ENCODE data around the gene PLIN5.

Gene PLIN5

DNA sequence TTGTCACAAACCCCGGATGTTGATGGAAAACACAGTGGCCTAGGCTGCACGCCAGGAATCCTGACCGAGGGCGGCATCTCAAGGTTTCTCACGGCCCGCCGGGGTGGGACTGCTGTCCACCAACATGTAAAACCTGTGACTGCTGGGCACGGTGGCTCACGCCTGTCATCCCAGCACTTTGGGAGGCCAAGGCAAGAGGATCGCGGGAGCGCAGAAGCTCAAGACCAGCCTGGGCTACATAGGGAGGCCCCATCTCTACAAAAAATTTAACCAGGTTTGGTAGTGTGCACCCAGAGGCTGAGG, 27.9 kb downstream of the PLIN5 start:
- no peak for DNase-seq (ENCODE audit: low read depth)
- H3K4me3 ChIP-seq (ENCODE audit: low read depth, low read length) = no peak overlapping the region
- TF ChIP-seq, protein P1, sequence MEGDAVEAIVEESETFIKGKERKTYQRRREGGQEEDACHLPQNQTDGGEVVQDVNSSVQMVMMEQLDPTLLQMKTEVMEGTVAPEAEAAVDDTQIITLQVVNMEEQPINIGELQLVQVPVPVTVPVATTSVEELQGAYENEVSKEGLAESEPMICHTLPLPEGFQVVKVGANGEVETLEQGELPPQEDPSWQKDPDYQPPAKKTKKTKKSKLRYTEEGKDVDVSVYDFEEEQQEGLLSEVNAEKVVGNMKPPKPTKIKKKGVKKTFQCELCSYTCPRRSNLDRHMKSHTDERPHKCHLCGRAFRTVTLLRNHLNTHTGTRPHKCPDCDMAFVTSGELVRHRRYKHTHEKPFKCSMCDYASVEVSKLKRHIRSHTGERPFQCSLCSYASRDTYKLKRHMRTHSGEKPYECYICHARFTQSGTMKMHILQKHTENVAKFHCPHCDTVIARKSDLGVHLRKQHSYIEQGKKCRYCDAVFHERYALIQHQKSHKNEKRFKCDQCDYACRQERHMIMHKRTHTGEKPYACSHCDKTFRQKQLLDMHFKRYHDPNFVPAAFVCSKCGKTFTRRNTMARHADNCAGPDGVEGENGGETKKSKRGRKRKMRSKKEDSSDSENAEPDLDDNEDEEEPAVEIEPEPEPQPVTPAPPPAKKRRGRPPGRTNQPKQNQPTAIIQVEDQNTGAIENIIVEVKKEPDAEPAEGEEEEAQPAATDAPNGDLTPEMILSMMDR (IDR thresholded peaks at IDR 0.05; ENCODE audit: insufficient read depth, low read depth, low read length, missing control alignments) = no peak

DNA sequence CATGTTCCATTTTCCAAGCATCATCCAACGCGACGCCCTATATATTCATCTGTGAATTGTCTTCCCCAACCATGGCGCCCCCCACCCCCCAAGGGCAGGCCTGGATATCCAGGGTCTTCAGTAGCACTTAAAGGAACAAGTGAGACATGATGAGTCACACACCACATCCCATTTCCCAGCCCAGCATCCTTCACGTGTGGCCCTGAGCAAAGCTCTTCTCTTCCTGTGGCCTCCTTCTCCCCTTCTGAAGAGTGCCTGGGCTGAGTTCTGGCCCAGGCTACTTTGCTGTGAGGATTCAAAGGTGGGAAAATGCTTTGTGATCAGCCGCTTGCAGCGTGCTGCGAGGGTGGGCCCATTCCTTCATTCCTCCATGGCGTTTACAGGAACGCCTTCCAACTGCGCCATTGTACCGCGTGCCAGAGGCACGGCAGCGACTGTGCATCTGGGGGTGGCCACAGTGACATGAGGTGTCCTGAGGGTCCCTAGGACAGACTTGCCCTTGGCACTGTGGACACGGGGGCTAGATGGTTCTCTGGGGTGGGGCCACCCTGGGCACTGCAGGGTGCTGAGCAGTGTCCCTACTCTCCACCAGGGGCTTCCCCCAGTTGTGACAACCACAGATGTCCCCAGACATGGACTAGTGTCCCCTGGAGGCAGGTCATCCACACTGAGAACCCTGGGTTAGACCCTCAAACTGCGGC, 28.4 kb downstream of the PLIN5 start:
- no peak overlapping the region for H3K4me3 ChIP-seq (ENCODE audit: low read depth, low read length)
- TF ChIP-seq, protein P1 (IDR thresholded peaks at IDR 0.05; ENCODE audit: insufficient read depth, low read depth, low read length, missing control alignments) = no peak
- no peak for DNase-seq (ENCODE audit: low read depth)

DNA sequence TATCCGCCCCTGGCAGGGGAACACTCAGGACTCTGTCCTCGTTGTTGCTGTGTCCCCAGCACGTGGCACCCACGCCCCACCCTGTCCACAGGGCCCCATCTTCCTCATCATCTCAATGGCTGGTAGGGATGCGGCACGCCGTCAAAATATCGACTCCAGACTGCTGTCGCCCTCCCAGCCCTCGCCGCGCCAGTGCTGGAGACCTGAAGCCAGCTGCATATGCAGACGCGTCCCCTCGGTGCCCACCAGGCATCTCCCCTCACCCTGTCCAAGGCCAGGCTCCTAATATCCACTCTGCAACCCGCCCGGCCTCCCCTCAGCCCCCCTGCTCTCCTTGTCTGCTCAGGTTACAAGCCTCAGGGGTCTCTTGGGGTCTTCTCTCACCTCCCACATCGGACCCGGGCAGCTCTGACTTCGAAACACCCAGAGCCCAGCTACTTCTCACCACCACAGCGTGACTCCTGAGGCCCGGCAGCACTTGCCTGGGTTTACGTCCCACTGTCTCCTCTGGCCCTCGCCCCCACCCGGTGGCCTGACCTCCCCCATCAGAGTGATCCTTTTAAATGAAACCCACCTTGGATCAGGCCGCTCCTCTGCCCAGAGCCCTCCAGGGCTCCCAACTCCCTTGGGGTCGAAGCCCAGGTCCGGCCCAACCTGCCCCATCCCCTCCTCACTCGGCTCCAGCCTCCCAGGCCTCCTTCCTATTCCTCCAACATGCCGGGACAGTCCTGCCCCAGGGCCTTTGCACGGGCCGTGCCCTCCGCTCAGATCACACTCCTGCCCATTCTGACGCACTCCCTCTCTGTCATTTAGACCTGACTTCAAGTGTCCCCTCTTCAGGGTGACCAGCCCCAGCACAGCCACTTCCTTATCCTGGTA, 29.2 kb downstream of the PLIN5 start:
- DNase-seq (ENCODE audit: low read depth) = no peak
- TF ChIP-seq, protein P1 (IDR thresholded peaks at IDR 0.05; ENCODE audit: insufficient read depth, low read depth, low read length, missing control alignments) = no peak
- H3K4me3 ChIP-seq (ENCODE audit: low read depth, low read length) = no peak overlapping the region

DNA sequence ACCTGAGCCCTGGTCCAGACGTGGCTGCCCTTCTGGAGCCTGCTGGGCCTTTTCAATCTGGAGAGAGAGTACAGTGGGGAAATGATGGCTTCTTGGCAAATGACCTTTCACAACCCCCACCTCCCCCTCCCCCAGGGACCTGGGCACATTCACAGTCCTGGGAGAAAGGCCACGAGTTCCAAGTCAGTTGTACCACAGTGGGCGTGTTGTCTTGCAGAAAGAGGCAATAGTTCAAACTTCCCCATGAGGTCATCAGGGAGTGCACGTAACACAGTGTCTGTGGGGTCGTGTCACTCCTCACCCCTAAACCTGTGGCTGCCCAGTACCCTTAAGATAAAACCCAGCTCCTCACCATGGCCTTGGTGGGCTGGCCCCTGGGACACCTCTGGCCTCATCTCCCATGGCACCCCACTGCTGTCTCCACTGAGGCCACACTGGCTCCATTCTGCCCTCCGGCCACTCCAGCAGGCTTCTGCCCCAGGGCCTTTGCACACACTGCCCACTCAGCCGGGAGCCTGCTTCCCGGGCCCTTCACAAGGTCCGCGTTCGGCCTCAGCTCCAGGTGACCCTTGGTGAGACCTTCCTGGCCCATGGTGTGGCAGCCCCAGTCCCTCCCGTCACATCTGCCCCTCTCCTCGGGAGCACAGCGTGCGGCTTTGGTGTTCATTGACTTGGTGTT, 30.0 kb downstream of the PLIN5 start:
- no peak overlapping the region for H3K4me3 ChIP-seq (ENCODE audit: low read depth, low read length)
- TF ChIP-seq, protein P1 (IDR thresholded peaks at IDR 0.05; ENCODE audit: insufficient read depth, low read depth, low read length, missing control alignments) = no peak
- DNase-seq (ENCODE audit: low read depth) = no peak

DNA sequence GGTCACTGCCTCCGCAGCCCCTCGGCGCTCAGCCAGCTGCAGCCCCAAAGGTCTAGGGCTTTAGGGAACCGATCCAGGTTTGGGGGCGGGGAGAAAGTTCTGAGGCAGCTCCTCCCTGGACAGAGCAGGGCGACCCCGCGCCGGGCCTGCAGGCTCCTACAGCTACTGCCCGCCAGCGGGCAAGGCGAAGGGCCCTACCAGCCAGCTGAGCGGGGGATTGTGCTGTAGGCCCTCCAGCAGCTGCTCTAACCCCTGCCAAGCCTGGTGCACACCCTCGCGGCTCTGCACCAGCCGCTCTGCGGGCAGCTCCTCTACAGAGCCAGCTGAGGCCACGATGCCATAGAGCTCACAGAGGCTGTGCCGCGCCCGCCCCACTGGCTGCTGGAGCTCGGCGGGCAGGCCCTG, 30.7 kb downstream of the PLIN5 start:
- DNase-seq (ENCODE audit: low read depth) = no peak

DNA sequence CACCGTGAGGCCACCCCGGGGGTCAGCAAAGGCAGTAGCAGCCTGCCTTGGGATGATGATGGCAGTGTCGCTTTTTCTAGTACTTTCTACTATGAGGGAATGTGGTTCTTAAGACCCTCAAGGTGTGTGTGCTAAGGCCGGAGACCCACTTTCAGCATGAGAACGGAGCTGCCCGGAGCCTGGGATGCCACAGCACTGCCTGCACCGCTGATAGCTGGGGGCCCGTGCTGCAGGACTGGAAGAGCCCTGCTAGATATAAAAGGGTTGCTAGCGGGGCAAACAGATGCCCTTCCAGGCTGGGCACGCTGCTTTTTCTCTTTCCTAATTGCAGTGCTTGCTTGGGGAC, 31.2 kb downstream of the PLIN5 start:
- H3K4me3 ChIP-seq (ENCODE audit: low read depth, low read length) = no peak overlapping the region
- DNase-seq (ENCODE audit: low read depth) = no peak
- TF ChIP-seq, protein P1 (IDR thresholded peaks at IDR 0.05; ENCODE audit: insufficient read depth, low read depth, low read length, missing control alignments) = no peak

More for the DNA sequence above, 30.7 kb downstream of the PLIN5 start:
- TF ChIP-seq, protein P1 (IDR thresholded peaks at IDR 0.05; ENCODE audit: insufficient read depth, low read depth, low read length, missing control alignments) = no peak
- H3K4me3 ChIP-seq (ENCODE audit: low read depth, low read length) = no peak overlapping the region
